GM19463 (cell line): ENCODE measurements around the gene INTS3.
"Not testable (repeated sequence)": the region's sequence is repeated elsewhere in the genome, so short reads cannot be mapped to it uniquely, and the experiment has no call there.

Experiments
- ATAC-seq: cut with Tn5 transposase; IDR thresholded peaks from one replicate; pipeline ENCODE4 v1.9.1; 2021; ENCODE audit warnings: mild to moderate bottlenecking, moderate library complexity; ENCODE audit not compliant: unreplicated experiment

Gene INTS3

DNA sequence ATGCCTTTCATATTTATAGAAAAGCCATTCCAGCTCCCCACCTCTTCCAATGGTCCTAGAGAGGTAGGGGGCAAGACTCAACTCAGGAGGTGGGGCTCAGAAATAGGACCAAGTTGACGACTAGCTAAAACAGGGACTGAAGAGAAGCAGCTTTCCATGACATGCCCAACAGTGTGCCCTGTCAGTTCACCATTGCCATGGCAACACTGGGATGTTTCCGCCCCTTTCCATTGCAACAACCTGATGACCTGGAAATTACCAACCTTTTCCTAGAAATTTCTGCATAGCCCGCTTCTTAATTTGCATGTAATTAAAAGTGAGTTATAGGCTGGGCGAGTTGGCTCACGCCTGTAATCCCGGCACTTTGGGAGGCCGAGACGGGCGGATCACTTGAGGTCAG lies 22.4 kb upstream of the INTS3 start:
- ATAC-seq: no peak

DNA sequence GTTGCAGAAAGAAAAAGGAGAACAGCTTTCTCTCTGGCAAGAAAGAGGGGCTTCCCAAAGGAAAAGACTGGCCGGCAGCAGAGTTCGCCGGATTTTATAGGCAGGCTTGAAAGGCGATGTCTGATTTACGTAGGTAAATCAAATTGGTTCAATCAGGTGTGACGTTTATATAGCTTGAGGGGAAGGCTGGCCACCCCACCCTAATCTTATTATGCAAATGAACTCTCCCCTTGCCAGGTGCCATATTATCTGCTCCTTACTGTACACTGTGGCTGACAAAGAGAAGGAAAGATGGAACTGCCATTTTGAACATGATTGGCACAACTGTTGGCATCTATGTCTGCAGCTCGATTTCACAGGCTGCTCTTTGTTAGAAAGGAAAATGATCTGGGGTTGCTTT lies 16.8 kb upstream of the INTS3 start:
- no peak for ATAC-seq

DNA sequence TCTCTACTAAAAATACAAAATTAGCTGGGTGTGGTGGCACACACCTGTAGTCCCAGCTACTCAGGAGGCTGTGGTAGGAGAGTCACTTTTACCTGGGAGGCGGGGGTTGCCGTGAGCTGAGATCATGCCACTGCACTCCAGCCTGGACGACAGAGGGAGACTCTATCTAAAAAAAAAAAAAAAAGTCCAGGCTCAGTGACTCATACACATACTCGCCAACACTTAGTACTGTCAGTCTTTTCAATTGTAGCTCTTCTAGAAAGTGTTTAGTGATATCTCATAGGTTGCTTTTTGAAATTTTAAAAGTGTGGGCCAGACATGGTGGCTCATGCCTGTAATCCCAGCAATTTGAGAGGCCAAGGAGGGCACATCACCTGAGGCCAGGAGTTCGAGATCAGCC lies 11.6 kb upstream of the INTS3 start:
- not testable (repeated sequence) for ATAC-seq

DNA sequence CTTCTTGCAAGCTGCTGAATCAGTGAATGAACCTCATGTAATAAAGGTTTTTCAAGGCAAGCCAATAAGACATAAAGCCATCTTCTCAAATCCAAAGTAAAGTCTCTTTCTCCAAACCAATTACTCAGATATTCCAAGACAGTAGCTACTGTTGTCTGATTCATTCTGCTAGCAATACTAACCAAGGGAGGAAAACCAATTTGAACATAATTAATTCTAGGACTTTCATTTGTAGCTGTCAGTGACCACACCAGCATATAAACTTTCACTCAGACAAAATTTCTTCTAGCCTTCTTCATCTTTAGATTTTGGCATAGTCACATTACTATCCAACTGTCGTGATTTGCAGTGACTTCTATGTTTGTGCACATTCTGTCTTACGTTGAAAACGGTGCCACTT lies 10.5 kb upstream of the INTS3 start:
- no peak for ATAC-seq

DNA sequence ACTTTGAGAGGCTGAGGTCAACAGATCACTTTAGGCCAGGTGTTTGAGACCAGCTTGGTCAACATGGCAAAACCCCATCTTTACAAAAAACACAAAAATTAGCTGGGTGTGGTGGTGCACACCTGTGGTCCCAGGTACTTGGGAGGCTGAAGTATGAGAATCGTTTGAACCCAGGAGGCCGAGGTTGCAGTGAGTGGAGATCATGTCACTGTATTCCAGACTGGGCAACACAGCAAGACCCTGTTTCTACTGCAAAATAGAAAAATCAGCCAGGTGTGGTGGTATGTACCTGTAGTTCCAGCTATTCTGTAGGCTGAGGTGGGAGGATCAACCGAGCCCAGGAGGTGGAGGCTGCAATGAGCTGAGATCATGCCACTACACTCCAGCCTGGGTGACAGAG lies 4.2 kb upstream of the INTS3 start:
- ATAC-seq: no peak

DNA sequence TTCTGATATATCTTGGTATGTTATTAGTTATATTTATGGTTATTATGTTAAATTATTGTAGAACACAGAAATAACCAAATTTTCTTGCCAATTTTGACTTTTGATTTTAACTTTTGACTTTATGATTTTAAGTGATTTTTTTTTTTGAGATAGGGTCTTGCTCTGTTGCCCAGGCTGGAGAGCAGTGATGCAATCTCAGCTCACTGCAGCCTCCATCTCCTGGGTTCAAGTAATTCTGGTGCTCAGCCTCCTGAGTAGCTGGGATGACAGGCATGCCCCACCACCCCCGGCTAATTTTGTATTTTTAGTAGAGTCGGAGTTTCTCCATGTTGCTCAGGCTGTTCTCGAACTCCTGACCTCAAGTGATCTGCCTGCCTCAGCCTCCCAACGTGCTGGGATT lies 3.2 kb upstream of the INTS3 start:
- not testable (repeated sequence) for ATAC-seq

DNA sequence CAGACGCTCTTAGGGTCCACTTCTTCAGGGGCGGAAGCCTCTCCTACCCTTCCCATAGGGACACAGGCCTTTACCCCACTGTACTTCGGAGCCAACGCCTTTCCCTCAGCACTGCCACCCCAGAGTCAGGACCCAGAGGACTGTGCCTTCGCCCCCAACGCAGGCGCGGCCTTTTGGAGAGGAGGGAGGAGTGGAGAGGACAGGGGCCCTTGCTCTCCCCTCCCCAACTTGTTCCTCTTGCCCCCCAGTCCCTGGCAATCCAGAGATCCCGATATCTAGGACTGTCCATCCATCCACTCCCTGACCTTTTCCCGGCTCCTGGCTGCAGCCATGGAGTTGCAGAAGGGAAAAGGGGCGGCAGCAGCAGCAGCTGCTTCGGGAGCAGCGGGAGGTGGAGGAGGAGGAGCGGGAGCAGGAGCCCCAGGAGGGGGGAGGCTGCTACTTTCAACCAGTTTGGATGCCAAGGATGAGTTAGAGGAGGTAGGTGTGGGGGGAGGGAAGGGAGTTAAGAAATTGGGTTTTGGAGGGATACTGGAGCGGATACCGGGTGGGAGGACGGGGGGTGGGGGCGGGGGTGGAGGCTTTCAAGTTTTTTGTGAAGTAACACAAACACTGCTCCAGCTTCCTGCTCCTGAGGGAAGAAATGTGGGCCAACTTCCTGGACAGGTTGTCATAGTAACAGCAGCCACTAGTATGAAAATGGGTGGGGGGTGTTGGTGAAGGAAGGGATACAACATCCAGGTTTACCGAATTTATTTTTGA lies 636 bp downstream of the INTS3 start:
- no peak for ATAC-seq

DNA sequence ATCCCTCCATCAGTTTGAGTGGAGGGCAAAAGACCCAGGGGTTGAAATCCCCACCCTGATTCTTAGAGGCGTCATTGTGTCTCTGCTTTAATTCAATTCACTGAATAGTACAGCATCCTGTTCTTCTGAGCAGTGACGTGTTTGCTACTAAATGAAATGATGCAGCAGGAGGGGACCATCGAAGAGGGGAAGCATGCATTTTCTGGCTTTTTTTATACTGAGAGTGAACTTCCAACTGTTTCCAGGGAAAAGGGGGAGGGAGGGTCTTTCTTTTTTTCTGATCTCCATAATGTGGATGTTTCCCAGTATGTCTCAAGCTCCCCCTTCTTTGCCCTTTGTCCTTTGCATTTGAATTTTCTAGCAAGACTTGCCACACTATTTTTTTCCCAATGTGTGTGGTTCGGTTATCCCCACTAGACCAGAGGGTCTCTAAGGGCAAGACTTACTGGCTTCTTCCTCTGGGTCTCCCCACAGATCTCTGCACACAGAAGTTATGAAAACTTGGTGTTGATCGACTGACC lies 2.7 kb downstream of the INTS3 start:
- ATAC-seq: no peak

DNA sequence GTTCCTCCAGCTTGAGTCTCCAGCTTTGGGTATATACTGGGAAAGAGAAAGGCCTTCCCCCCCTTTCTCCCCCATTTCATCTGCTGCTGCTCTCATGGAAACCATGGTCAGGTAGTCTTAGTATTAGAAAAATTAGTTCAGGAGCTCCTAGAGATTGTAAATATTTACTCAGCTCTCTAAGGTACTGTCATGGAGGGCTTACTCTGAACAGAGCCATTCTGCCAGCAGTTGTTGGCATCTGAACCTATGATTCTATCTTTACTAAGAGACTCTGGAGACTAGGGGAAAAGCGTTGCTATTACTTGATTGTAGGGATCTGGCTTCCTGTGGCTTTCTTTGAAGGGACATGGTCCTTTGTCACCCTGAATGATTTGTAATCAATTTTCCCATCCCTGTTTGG lies 6.1 kb downstream of the INTS3 start:
- no peak for ATAC-seq

DNA sequence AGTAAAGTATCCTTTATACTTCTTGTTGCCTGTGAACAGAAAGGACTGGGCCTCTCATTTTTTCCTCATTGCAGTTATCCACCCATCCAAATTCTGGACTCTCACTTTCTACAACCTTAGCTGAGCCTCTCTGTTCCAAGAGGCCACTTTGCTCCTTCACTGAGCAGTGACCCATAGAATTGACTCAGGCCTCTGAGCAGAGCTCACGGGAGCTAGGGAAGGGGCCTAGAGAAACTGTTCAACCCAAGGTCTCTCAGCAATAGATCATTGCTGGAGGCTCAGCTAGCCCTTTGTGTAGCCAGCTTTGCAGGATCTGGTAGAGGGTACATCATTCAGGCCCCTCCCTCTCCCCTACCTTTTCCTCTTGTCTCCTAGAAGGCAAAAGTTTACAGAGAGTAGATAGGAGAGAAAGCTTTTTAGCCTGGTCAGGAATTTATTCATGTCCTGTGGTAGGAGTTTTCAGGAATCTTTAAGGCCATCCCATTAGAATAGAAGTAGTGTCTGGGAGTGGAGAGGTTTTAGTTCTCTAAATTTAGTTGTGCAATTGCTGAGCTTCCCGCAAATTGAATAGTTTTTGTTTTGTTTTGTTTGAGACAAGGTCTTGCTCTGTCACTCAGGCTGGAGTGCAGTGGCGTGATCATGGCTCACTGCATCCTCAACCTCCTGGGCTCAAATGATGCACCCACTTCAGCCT lies 6.7 kb downstream of the INTS3 start:
- no peak for ATAC-seq

DNA sequence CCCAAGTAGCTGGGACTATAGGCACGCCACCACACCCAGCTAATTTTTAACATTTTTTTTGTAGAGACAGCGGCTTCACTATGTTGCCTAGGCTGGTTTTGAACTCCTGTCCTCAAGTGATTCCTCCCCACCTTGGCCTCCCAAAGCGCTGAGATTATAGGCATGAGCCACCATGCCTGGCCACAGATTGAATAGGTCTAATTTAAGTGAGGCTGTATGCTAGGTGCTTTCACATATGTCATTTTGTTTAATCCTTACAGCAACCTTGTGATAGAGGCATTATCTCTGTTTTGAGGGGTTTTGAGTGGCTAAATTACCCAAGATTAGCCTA lies 7.2 kb downstream of the INTS3 start:
- no peak for ATAC-seq

DNA sequence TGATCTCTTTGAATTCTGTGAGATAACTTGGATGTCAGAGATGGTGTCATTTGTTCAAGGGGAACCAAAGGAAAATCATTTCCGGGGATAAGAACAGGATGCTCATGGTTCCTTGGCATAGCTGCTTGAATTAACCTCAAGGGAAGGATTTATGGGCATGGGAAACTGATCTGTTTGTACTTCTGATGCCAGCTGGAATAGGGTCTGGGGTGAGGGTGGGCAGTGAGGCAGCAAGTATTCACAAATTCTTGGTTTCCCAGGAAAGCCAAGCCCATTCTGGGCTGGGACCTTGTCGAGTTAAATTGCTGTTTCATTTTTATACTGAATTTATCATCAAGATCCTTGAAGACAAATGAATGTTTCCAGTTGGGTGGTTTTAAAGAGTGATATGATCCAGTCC lies 14.1 kb downstream of the INTS3 start:
- no peak for ATAC-seq

DNA sequence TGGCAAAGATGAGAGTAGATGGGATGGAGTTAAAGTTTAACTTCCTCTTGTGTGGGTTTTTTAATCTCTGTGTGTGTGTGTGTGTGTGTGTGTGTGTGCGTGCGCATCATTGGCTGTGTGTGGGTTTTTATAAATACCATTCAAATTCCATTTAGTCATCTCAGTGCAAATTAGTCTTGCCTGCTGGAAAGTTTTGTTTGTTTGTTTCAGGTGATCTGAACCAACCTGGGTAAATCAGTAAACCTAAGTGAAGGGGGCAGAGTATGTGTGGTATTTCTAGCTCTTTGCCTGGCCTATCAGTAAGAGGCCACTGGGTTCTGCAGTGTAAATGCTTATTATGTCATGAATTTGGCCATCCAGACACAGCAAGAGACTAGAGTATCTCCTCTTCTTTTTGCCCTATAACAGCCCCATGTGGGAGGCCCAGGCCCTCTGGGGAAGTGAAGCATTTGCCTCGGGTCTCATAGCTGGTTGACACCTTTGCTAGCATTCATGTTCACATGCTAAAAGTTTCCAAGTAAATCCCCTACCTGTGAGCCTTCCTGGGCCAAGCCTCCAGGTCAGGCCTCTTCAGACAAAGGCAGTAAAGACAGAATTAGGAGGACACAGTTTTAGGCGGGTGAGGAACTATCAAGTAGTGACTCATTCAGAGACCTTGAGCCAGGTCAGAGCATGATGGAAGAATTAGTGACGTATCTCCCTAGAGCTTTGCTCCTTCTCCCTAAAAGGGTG lies 14.7 kb downstream of the INTS3 start:
- ATAC-seq: peak; percentile 72

DNA sequence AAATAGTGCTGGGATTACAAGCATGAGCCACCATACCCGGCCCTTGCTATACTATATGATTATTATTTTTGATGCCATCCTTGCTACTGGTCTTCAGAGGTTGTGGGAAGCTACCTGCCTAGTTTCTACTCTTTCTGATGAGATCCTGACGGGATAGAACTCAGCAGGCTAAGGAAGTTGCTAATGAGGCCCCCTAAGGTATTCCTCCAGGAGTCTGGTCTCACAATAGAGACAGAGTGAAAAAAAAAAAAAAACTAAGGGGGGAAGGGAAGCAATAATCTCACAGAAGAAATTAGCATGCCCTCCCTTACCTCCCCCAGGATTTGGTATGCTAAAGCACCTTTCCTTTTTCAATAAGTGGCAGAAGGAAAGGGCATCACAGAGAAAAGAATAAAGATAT lies 17.6 kb downstream of the INTS3 start:
- no peak for ATAC-seq

DNA sequence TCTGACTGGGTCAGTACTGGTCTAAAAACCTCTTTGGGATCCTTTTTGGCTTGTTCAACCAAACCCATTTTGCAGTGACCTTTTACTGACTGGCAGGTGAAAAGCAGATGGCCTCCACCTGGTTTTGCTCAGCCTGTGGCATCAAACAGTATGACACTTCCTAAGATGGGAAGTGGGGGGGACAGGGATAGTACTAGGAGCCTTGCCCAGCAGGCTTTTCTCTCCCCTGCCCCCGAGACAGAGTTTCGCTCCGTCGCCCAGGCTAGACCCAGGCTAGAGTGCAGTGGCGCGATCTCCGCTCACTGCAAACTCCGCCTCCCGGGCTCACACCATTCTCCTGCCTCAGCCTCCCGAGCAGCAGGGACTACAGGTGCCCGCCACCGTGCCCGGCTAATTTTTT lies 18.3 kb downstream of the INTS3 start:
- ATAC-seq: no peak

DNA sequence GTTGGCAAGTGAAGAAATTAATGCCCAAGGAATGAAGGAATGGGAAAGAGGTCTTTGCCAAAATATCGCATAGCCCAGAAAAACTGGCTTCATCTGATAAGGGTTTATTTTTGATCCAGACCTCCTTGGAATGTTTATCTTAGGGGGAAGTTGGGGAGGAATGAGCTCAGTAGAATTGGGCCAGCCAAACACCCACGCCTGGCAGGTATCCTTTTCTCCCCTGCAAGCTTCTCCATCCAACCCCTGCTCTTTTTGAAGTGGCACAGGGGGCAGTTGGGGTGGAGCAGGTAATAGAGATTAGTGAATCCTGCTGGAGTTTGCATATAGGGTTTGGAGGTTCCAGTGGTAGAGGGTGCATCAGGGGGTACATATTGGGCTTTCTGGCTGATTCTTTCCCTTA lies 21.1 kb downstream of the INTS3 start:
- no peak for ATAC-seq

DNA sequence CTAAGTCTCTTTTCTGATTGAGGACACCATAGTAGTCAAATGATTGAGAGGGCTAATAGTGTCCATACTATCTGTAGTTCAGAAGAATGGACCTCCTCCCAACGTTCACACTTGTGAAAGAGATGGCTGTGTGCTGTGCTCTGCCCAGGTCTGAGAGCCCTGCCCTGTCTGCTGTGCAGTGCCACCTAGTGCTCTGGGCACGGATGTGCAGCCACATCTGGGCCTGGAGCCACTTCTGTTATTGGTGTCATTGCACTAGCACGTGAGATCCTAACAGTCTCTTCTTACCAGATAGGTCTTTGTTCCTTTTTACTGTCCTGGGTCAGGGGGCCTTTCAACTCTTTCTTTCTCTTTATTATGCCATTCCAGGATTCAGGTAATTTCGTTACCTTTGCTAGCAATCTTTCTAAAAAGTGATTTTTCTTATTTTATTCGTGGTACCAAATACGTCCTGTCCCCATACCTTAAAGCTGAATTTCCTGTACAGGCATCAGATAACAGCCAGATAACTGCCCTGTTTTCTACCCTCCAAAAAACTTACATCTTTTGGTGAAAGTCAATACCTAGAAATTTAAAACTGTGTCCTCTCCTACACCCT lies 21.7 kb downstream of the INTS3 start:
- ATAC-seq: peak; percentile 85

DNA sequence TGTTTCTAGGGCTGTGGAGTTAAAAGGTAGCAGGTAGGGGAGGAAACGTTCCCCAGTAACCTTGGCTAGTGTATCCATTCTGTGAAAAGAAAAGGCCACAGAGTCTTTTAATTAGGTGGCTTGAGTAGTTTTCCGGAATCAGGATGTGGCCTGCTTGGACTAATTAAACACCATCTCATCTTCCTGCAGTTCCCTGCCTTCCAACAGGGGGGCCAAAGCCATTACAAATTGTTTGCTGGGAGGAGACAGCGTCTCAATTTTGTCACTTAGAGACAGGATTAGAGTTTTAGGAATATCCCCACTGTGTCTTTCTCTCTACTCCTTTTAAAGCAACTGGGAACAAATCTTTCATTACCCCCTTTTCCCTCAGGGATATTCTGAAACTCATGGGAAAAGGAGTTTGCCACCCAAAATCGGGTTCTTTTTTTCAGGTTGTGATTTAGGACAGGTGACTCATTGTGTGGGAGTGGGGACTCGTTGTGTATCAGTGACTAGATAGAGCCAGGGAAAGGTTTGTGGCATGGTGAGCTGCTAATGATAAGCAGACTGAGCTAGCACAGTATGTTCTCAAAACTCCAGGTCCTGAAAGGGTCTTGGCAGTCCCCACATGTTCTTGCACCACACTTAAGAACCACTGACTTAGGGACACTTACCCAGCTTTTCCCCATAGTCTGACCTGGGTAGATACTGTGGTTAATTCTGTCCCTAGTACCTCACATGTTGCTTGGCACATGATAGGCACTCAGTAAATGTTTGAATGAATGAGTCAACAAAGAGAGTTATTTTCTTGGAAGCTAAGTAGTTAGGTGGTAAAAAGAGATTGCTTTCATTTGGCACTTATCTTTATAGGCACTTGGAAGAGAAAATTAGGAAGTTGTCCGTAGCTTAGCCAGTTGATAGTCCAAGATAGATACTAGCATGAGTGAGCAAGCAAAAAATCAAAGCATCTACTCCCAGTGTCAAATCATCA lies 22.5 kb downstream of the INTS3 start:
- ATAC-seq: no peak

DNA sequence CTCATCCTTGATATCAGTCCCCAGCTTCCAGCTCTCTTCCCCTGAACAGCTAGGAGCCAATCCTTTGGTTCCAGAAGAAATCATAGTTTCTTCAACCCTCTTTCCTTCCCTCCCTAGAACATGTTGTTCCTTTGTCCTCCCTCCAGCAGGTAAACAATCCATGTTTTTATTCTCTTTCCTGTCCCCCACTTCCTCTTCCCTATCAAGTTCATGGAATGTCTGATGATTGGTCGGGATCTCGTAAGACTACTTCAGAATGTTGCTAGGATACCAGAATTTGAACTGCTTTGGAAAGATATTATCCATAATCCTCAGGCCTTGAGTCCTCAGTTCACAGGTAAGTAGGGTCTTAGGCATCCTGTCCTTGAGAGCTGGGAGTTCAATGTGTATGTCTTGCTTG lies 24.2 kb downstream of the INTS3 start:
- ATAC-seq: no peak

DNA sequence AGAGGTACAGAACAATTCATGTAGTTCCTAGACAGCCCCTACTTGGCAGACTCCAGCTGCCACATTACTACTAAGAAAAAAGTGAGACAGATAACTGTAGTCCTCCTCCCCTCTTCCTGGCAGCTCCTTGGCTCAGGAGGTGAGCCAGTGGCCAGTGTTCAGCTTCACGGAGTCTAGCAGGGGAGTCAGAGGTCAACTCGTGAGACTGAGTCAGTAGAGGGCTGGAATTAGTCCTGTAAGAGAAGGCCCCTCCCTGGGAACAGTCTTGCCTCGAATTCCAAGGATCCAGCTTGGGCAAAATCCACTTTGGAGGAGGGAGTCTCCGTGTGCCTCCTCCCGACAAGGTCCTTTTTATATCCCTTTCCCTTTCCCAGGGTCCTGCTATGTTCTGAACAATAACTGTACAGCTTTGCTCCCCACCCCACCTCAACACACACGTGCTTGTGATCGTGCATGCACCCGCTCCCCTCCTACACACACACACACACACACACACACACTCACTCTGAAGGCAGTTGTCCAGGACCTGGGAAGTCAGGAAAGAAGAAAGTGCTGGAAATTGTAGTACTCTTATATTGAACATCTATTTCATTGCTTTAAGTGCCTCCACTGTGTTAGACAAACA lies 24.8 kb downstream of the INTS3 start:
- no peak for ATAC-seq
